ENCODE data around the gene RAPGEF5.

RAPGEF5 gene

GRCh38 chr7:22189741-22190140, 167.2 kb downstream of the RAPGEF5 start:
- DNase-seq (ENCODE audit: low read depth), result no peak

DNA sequence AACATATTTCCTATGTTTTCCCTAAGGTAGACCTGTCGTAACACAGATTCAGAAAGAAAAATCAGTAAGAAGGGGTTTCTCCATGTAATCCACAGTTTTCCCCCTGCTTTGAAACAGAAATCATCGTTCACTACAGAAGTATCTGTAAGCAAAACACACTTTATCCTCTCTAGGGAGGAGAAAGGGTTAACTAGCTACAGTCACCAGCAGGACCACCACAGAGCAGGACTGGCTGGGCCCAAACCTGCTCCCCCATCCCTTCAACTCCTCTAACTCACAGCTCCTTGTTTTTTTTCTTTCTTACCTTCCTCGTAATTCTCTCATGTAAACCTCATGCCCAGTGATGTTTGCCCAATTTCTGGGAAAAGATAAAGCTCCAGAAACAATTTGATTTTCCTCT, 167.7 kb downstream of the RAPGEF5 start:
- DNase-seq (ENCODE audit: low read depth), result no peak

GRCh38 chr7:22187691-22188348, 169.1 kb downstream of the RAPGEF5 start:
- DNase-seq (ENCODE audit: low read depth), result no peak

- DNase-seq (ENCODE audit: low read depth), result no peak
Measured at GRCh38 chr7:22185559-22185958, 171.4 kb downstream of the RAPGEF5 start.

GRCh38 chr7:22184549-22185199, 172.3 kb downstream of the RAPGEF5 start:
- no peak for DNase-seq (ENCODE audit: low read depth)

GRCh38 chr7:22183522-22184280, 173.3 kb downstream of the RAPGEF5 start:
- DNase-seq (ENCODE audit: low read depth), result no peak

- DNase-seq (ENCODE audit: low read depth), result no peak
Measured at GRCh38 chr7:22182149-22182548, 174.8 kb downstream of the RAPGEF5 start.

DNA sequence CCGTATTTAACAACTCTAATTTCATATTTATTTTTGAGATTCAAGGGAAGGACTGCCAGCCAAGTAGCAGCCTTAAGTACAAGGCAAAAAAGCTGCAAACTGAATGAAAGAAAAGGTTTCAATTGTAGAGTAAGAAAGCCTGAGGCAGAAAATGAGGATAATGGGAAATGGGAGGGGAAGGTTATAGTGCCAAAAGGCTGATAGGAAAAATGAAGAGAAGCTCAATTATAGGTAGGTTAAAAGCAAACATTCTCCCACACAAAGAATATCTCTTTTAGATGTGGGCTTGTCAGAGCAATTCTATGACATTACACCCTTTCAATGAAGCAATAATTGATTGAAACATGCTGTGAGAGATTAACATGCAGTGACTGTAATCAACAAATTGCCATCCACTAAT, 175.3 kb downstream of the RAPGEF5 start:
- DNase-seq (ENCODE audit: low read depth), result no peak

DNA sequence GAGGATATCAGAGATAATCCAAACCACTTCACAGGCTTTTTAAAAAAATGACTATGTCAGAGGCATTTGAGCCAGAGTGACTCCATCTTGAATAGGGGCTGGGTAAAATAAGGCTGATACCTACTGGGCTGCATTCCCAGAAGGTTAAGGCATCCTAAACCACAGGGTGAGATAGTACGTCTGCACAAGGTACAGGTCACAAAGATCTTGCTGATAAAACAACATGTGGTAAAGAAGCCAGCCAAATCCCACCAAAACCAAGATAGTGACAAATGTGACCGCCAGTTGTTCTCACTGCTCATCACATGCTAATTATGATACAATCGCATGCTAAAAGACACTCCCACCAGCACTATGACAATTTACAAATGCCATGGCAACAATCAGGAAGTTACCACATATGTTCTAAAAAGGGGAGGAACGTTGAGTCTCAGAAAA, 177.5 kb downstream of the RAPGEF5 start:
- DNase-seq (ENCODE audit: low read depth), result no peak

GRCh38 chr7:22178735-22179134, 178.2 kb downstream of the RAPGEF5 start:
- no peak for DNase-seq (ENCODE audit: low read depth)

DNA sequence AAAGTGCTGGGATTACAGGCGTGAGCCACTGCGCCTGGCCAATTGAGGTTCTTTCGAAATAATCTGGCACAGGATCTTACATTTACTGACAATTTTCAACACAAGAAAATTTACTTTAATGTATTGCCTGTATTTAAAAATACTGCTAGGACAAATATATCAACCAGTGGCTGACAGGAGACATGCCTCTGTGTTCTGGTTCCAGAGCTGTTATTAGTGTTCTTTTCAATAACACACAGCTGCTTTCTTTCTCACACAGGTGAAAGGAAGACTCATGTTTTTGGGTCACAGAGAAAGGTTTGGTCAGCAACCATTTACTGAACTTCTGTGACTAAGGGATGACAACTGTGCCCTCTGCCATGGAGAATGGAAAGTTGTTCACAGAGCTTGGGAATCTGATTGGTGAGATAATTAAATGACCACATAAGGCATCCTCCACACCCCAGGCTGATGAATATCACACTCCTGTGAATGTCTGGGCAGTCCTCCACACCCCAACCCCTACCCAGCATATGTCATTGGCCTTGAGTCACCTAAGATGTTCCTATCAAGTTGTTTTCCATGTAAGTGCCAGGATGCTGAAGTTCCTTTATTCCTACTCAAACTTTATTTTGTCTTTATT, 180.1 kb downstream of the RAPGEF5 start:
- DNase-seq (ENCODE audit: low read depth), result no peak

DNA sequence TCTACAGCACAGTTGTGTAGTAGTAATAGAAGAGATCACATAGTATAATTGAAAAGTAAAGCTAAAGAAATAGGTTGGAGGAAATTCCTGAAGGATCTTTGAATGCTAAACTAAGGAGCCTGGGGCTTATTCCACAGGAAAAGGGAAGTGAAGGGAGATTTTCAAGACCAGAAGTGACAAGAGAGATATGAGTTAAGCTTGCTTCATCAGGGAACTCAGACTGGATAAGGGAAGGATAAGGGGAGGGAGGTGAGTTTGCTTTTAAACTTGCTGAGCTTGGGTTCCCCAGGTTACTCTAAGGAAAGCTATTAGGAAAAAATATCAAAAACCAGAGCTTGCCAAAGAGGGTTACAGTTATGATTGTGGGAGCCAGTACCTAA, 182.4 kb downstream of the RAPGEF5 start:
- DNase-seq (ENCODE audit: low read depth), result no peak

DNA sequence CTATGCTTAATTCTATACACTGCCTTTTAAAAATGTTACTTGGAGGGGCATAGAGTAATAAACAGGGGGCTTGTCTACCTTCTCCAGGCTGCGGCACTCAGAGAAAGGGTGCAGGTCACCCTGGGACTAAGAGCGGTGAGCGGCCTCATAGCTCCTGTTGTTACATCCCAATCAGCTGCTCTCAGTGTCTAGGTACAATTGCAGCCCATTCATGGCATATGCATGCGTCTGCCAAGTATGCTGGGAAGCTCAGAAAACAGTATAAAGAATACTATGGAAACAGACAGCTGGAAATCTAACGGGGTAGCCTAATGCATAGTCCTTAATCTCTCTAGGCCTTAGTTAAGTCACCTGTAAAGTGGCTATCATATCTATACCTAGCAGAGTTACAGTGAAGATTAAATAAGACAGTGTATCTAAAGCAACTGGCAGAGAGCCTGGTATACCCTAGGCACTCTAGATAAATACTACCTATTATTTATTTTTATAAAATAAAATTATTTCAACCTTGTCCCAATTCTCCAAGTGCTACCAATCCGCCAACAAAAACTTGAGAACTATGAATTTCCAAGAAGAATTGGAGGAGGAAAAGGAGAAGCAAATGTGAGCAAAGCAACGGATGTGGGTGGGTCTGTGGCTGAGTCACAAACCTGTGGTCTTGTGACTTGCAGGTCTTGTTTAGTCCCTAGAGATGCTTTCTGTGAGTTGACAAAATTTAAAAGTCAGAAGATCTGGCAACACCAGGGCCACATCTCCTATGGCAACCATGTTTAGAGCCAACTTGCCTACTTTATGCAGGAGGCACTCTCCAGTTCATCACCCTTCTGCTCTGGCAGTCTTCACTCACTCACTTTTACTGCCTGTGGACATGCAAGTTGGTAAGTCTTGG, 183.0 kb downstream of the RAPGEF5 start:
- no peak for DNase-seq (ENCODE audit: low read depth)

DNA sequence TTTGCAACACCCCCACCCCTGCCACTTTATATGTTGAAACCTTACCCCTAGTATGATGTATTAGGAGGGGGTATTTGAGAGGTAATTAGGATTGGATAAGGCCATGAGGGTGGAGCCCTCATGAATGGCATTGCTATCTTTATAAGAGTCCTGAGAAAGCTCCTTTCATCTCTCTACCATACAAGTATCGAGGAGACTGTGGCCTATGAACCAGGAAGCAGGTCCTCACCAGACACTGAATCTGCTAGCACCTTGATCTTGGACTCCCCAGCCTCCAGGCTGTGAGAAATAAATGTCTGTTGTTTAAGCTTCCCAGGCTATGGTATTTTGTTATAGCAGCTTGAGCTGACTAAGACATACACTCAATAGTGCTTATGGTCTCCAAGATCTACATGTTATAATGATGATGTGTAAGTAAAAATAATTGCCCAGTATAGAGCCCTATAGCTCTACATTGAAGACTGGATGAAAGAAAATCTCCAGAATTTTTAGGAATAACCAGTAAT, 188.8 kb downstream of the RAPGEF5 start:
- no peak for DNase-seq (ENCODE audit: low read depth)

DNA sequence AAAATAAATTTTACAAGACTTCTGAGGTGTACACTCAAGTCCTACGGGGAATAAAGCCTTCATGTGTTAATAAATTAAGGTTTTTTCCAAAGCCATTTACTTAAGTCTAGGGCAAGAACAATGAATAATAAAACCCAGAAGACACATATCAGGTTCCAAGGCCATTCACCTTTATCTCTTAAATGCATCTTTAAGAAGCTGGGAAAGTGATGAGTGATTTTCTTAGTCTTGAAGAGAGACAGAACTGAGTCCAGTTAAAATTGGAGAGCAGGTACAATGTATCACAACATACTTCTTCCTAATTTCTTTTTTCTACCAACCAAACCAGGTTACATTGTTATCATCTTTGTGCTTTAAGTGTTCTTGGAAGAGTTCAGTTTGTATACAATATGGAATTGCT, 189.5 kb downstream of the RAPGEF5 start:
- DNase-seq (ENCODE audit: low read depth), result no peak

DNA sequence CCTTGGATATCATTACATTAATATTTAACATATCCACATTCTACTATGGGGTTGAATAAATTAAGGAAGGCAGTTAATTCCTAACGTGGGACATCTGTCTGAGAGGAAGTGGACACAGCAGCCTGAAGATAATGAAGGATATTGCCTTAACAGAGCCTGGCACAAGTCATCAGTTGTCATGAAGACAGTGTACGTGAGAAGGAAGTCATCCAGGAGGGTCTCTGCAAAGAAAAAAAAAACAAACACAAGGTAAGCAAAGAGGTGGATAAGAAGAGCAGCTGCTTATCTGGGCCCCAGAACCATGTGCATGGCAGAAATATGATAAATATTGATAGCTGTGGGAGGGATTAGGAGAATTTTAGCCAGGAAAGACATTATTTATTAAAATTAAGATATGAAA, 190.0 kb downstream of the RAPGEF5 start:
- DNase-seq (ENCODE audit: low read depth), result no peak

DNA sequence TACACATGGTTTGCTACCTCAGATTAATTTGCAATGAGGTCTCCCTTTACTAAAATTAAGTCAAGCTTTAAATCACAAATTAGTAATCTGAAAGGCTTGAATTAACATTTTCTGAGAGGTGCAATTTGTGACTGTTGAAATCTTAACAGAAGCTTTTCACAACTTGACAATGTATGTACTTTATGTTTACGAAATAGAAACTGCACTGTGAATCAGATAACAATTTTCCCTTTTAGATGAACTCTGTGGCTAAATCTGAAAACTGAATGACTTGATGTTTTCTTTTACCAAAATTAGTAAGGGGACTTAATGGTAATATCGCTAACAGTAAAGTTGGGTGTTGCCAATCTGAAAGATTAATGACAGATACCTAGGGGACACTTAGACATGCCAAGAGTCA, 197.6 kb downstream of the RAPGEF5 start:
- DNase-seq (ENCODE audit: low read depth), result no peak

- no peak for DNase-seq (ENCODE audit: low read depth)
Measured at GRCh38 chr7:22157552-22157951, 199.4 kb downstream of the RAPGEF5 start.

GRCh38 chr7:22156205-22156604, 200.7 kb downstream of the RAPGEF5 start:
- DNase-seq (ENCODE audit: low read depth), result peak; percentile 61

DNA sequence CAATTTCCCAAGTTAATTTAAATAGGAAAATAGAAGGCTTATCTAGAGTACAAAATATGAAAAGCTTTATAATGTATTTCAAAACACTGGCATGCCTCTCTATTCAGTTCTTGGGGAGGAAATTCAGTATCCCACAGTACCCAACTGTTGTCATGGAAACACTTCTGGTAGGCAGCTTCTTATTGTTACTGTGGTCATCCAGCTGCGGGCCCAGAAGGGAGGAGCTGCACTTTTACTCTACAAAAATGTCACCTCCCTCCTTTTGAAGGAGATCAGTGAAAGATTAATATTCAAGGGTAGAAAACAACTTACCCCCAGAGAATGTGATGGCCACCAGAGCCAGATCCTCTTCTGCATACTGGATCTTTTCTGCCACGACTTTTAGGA, 202.8 kb downstream of the RAPGEF5 start:
- DNase-seq (ENCODE audit: low read depth), result peak; percentile 38

DNA sequence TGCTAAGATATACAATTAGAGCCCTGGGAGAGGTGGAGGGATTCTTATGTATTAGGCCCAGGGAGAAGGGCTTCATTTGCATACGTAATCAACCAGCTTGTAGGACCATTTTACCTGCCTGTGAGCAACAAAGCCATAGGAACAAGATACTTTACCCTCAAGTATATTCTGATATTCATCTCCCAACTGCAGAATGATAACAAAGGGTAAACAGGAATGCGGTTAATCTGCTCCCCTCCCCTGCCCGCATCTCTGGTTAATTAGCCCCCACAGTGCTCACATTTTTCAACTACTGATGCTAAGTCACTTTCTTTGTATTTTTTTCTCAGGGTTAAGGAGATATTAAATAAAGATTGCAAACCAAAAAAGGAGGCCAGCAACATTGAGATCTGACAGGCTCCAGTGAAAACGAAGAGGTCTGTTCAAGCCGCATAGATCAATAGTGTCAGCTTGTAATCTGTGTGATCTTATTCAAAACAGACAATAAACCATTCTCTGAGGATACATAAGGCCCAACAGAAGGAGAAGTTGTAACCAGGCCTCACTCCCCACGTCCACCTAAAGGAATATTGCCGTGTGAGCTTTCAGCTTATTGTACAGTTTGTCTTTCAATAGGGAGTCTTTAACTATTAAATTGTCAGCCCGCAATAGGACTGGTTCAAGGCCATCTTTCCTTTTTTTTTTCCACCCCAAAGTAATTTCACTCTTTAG, 203.4 kb downstream of the RAPGEF5 start:
- DNase-seq (ENCODE audit: low read depth), result no peak

Measured in stromal cell of bone marrow (primary cell).